Lower leg skin (tissue), 3 donors: ENCODE results near the gene FFAR2.

Experiments
- CTCF ChIP-seq, 3 donors: fragments of 450-650 bp; IDR thresholded peaks; one replicate each; pipeline ENCODE4 v1.5.1; 2016; ENCODE audit warnings: antibody characterized with exemption in 3 of 3, mild to moderate bottlenecking in 3 of 3, moderate library complexity in 2 of 3
- POLR2A ChIP-seq, 2 donors: fragments of 450-650 bp; IDR thresholded peaks; one replicate each; pipeline ENCODE4 v1.6.1; 2016 to 2017; ENCODE audit warnings: antibody characterized with exemption in 2 of 2, mild to moderate bottlenecking in 1 of 2, moderate library complexity in 1 of 2

- no peak for TF ChIP-seq CTCF (IDR thresholded peaks at IDR 0.05)
- no peak for TF ChIP-seq POLR2A (IDR thresholded peaks at IDR 0.05)
Measured at GRCh38 chr19:35417713-35418534, 30.1 kb upstream of the FFAR2 start.
